Gastrocnemius medialis (tissue), 4 donors: ENCODE data around the gene PLCB1.

Experiments
- CTCF ChIP-seq, 5 experiments: fragments of 450-650 bp in 3 of 5; fragments of 200-600 bp in 2 of 5; sonication (generic) in 2 of 5; IDR thresholded peaks in 4 of 5; conservative IDR thresholded peaks in 1 of 5; 1 replicate in 4 of 5; 2 replicates in 1 of 5; pipeline ENCODE4 v1.5.1; 2016 to 2019; ENCODE audit warnings: antibody characterized with exemption in 5 of 5, mild to moderate bottlenecking in 3 of 5, moderate library complexity in 3 of 5
- POLR2A ChIP-seq, 2 donors: fragments of 450-650 bp; IDR thresholded peaks; one replicate each; pipeline ENCODE4 v1.6.1; 2017; ENCODE audit warnings: antibody characterized with exemption in 2 of 2, mild to moderate bottlenecking in 2 of 2, moderate library complexity in 2 of 2

DNA sequence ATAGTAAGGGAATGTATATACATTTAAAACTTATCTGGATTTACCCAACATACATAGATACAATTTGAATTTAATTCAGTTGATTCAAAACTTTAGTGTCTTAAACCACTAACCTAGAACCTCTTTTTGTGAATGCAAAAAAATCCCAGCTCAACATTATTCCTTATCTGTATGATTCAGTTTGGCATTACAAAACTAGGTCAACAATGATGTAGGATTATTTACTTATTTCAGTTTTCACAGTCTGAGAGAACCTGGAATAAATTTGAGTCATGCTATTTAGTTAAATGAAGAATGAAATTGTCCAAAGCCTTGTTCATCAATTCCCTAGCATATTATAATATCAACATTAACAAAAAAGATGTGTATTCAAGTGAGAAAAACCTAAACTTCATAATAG, 7.4 kb upstream of the PLCB1 start:
- TF ChIP-seq POLR2A (IDR thresholded peaks at IDR 0.05), result no peak
- no peak for TF ChIP-seq CTCF (IDR thresholded peaks at IDR 0.05 in 4 of 5, conservative IDR thresholded peaks at IDR 0.05 in 1 of 5)
